Epithelial cell of esophagus (primary cell): Measurements from ENCODE around the gene GLS.

Experiments
- DNase-seq: peaks from one replicate; pipeline ENCODE4 v3.0.0; 2010; ENCODE audit warnings: low read depth
- H3K4me3 ChIP-seq: 2 replicates; pipeline ENCODE4 v1.5.1; 2011; ENCODE audit warnings: mild to moderate bottlenecking, low read length, control low read depth
- CTCF ChIP-seq: IDR thresholded peaks from 2 replicates; pipeline ENCODE4 v1.5.1; 2011; ENCODE audit warnings: low read depth, mild to moderate bottlenecking, low read length, control low read depth, inconsistent platforms; ENCODE audit not compliant: insufficient read depth; ENCODE audit errors: missing control alignments

GLS gene

GRCh38 chr2:190930411-190930810 is 49.8 kb downstream of the GLS start:
- DNase-seq = no peak
- no peak for TF ChIP-seq CTCF
- no peak overlapping the region for H3K4me3 ChIP-seq

- TF ChIP-seq CTCF = no peak
- no peak for DNase-seq
- H3K4me3 ChIP-seq = no peak overlapping the region
These were observed 51.9 kb downstream of the GLS start for GRCh38 chr2:190932514-190932913.

- H3K4me3 ChIP-seq = no peak overlapping the region
- DNase-seq = no peak
- TF ChIP-seq CTCF = no peak
These were observed 52.7 kb downstream of the GLS start for GRCh38 chr2:190933361-190933760.

- no peak for DNase-seq
- no peak for TF ChIP-seq CTCF
- H3K4me3 ChIP-seq = no peak overlapping the region
These were observed 54.4 kb downstream of the GLS start for GRCh38 chr2:190935054-190935453.

- no peak overlapping the region for H3K4me3 ChIP-seq
- no peak for DNase-seq
- no peak for TF ChIP-seq CTCF
These were observed 58.2 kb downstream of the GLS start for GRCh38 chr2:190938771-190939335.

GRCh38 chr2:190940454-190940853 is 59.8 kb downstream of the GLS start:
- H3K4me3 ChIP-seq = no peak overlapping the region
- DNase-seq = no peak
- TF ChIP-seq CTCF = no peak

- no peak for TF ChIP-seq CTCF
- DNase-seq = no peak
These were observed 61.0 kb downstream of the GLS start for GRCh38 chr2:190941571-190941970.

More at GRCh38 chr2:190941571-190941970, 61.0 kb downstream of the GLS start:
- H3K4me3 ChIP-seq = no peak overlapping the region
